ENCODE data around the gene TYSND1.

Gene TYSND1

GRCh38 chr10:70118196-70118595, 28.3 kb downstream of the TYSND1 start:
- in situ Hi-C loops (cut with HindIII; ENCODE audit: low pct_ligation_motif_present, low sequenced_read_pairs): no loop called here

GRCh38 chr10:70117646-70118045, 28.9 kb downstream of the TYSND1 start:
- in situ Hi-C loops (cut with HindIII; ENCODE audit: low pct_ligation_motif_present, low sequenced_read_pairs): no loop called here
- Histone ChIP-seq H3K36me3 (replicated peaks) (peaks cover 13% of the 10 kb centered on the region), H3K27ac (no peak overlapping the region), H3K4me3 (ENCODE audit: low read depth, low read length) (no peak overlapping the region), H3K27me3 (replicated peaks) (no peaks in the 10 kb centered on the region)
- no peak for TF ChIP-seq CTCF (IDR thresholded peaks at IDR 0.05; ENCODE audit: low read depth, low read length, missing control alignments)
- DNase-seq: no peak

More at GRCh38 chr10:70118196-70118595, 28.3 kb downstream of the TYSND1 start:
- H3K27ac ChIP-seq: no peak overlapping the region
- no peak for DNase-seq
- peaks cover 10% of the 10 kb centered on the region for H3K36me3 ChIP-seq (replicated peaks)
- no peak overlapping the region for H3K4me3 ChIP-seq (ENCODE audit: low read depth, low read length)
- TF ChIP-seq CTCF (IDR thresholded peaks at IDR 0.05; ENCODE audit: low read depth, low read length, missing control alignments): no peak
- H3K27me3 ChIP-seq (replicated peaks): no peaks in the 10 kb centered on the region

DNA sequence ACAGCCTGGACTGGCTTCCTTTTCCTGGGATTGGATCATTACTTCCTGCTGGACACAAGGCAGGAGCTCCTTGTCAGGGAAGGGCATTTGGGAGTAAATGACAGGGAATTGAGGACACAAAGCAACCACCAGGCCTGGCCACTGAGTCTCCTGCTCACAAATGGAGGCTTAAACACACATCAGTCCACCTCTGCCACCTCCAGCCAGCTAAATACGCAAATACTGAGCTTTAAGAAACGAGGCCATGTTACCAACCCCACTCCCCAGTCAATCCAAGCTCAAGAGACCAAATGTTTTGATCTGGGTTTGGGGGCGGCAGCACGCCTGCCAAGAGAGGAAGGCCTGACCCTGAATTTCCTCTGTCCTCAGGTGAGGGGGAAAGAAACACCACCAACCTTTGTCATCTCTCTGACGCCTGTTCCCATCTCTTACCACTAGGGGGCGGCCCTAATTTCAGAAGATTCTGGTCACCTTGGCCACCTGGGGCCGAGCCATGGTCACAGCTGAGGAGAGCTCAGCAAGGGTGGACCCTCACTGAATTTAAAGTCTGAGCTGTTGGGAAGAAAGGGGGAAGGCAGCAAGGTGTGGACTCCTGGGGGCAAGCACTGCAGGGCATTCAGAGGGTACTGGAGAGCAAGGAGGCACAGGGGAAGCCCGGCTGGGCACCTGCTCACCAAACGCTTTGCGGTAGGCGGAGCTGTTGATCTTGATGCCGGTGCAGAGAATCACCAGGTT, 30.4 kb downstream of the TYSND1 start:
- H3K27ac ChIP-seq: no peak overlapping the region
- peak; percentile 15 for DNase-seq
- in situ Hi-C loops (cut with HindIII; ENCODE audit: low pct_ligation_motif_present, low sequenced_read_pairs): no loop called here
- H3K27me3 ChIP-seq (replicated peaks): no peaks in the 10 kb centered on the region
- peak; percentile 87 for TF ChIP-seq CTCF (IDR thresholded peaks at IDR 0.05; ENCODE audit: low read depth, low read length, missing control alignments)
- no peak overlapping the region for H3K4me3 ChIP-seq (ENCODE audit: low read depth, low read length)
- peaks cover 13% of the 10 kb centered on the region for H3K36me3 ChIP-seq (replicated peaks)

DNA sequence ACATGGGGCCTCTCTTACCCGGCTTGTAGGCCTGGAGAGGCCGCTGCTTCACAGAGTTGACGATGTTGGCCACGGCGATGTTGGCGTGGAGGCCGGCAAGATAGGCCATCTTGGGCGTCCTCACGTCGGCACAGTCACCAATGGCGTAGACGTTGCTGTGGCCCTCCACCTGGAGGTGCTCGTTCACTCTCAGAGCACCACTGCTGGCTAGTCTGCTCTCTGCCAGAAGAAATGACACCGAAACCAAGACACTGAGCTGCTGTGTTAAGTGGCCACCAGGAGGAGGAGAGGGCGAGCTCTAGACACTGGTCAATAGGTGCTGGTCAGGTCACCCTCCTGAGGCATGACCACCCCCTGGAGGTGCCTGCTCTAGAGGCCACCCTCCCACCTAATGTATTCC, 31.6 kb downstream of the TYSND1 start:
- Histone ChIP-seq H3K36me3 (replicated peaks) (peaks cover 13% of the 10 kb centered on the region), H3K27me3 (replicated peaks) (no peaks in the 10 kb centered on the region), H3K4me3 (ENCODE audit: low read depth, low read length) (no peak overlapping the region), H3K27ac (no peak overlapping the region)
- no peak for DNase-seq
- in situ Hi-C loops (cut with HindIII; ENCODE audit: low pct_ligation_motif_present, low sequenced_read_pairs): no loop called here
- TF ChIP-seq CTCF (IDR thresholded peaks at IDR 0.05; ENCODE audit: low read depth, low read length, missing control alignments): peak; percentile 26

GRCh38 chr10:70112071-70112470, 34.4 kb downstream of the TYSND1 start:
- no peak for DNase-seq
- Histone ChIP-seq H3K36me3 (replicated peaks) (peaks cover 13% of the 10 kb centered on the region), H3K27ac (no peak overlapping the region), H3K27me3 (replicated peaks) (no peaks in the 10 kb centered on the region), H3K4me3 (ENCODE audit: low read depth, low read length) (no peak overlapping the region)
- in situ Hi-C loops (cut with HindIII; ENCODE audit: low pct_ligation_motif_present, low sequenced_read_pairs): no loop called here
- TF ChIP-seq CTCF (IDR thresholded peaks at IDR 0.05; ENCODE audit: low read depth, low read length, missing control alignments): no peak

- in situ Hi-C loops (cut with HindIII; ENCODE audit: low pct_ligation_motif_present, low sequenced_read_pairs): no loop called here
- TF ChIP-seq CTCF (IDR thresholded peaks at IDR 0.05; ENCODE audit: low read depth, low read length, missing control alignments): no peak
- H3K27ac ChIP-seq: no peak overlapping the region
- H3K36me3 ChIP-seq (replicated peaks): peaks cover 13% of the 10 kb centered on the region
- H3K27me3 ChIP-seq (replicated peaks): no peaks in the 10 kb centered on the region
- H3K4me3 ChIP-seq (ENCODE audit: low read depth, low read length): no peak overlapping the region
- DNase-seq: no peak
Measured at GRCh38 chr10:70111496-70111895, 35.0 kb downstream of the TYSND1 start.
